HepG2 (cell line): Measurements from ENCODE around the gene DNAJB11. TPM values are rescaled to one million over a fixed set of nuclear protein-coding genes. Genes with fewer than 3 reads are reported as not detected.

ENCODE experiments used
- ETV5 ChIP-seq: IDR thresholded peaks from 2 replicates; pipeline ENCODE4 v1.6.1; 2018; ENCODE audit warnings: missing biosample characterization, missing genetic modification reagents, inconsistent platforms, borderline replicate concordance
- ETV6 ChIP-seq: sonication (generic); formaldehyde crosslinking; conservative IDR thresholded peaks from 2 replicates; pipeline ENCODE4 v1.4.0; 2020; ENCODE audit warnings: missing genetic modification reagents
- FOXJ3 ChIP-seq: sonication (generic); formaldehyde crosslinking; IDR thresholded peaks from 2 replicates; pipeline ENCODE4 v1.4.0; 2020; ENCODE audit warnings: missing genetic modification reagents, mild to moderate bottlenecking, borderline replicate concordance
- HHEX ChIP-seq: IDR thresholded peaks from 2 replicates; pipeline ENCODE4 v1.6.1; 2016; ENCODE audit warnings: control low read depth
- HNF4A ChIP-seq: sonication (generic); formaldehyde crosslinking; IDR thresholded peaks from 2 replicates; pipeline ENCODE4 v1.4.0; 2020; ENCODE audit warnings: missing genetic modification reagents
- KLF12 ChIP-seq: sonication (generic); formaldehyde crosslinking; IDR thresholded peaks from 2 replicates; pipeline ENCODE4 v1.4.0; 2020; ENCODE audit warnings: missing genetic modification reagents, borderline replicate concordance
- NFKB2 ChIP-seq: sonication (generic); formaldehyde crosslinking; IDR thresholded peaks from 2 replicates; pipeline ENCODE4 v1.4.0; 2020; ENCODE audit warnings: missing genetic modification reagents, borderline replicate concordance
- NFYB ChIP-seq: sonication (generic); formaldehyde crosslinking; IDR thresholded peaks from 2 replicates; pipeline ENCODE4 v1.4.0; 2020; ENCODE audit warnings: missing genetic modification reagents
- PAF1 ChIP-seq: IDR thresholded peaks from 2 replicates; pipeline ENCODE4 v1.6.1; 2016; ENCODE audit warnings: missing genetic modification reagents, missing compliant biosample characterization
- RBM39 ChIP-seq: fragments of 200-400 bp; formaldehyde crosslinking; IDR thresholded peaks from one replicate; pipeline ENCODE4 v1.6.1; 2018; ENCODE audit warnings: antibody characterized with exemption, mild to moderate bottlenecking, low read depth, low read length; ENCODE audit not compliant: poor library complexity, severe bottlenecking
- REL ChIP-seq: sonication (generic); formaldehyde crosslinking; conservative IDR thresholded peaks from 2 replicates; pipeline ENCODE4 v1.8.0; 2022; ENCODE audit warnings: mild to moderate bottlenecking, missing genetic modification reagents, moderate library complexity
- TBX2 ChIP-seq: sonication (generic); formaldehyde crosslinking; IDR thresholded peaks from 2 replicates; pipeline ENCODE4 v1.5.0; 2020; ENCODE audit warnings: missing genetic modification reagents, mild to moderate bottlenecking, borderline replicate concordance
- TEAD2 ChIP-seq: sonication (generic); formaldehyde crosslinking; IDR thresholded peaks from 2 replicates; pipeline ENCODE4 v1.9.0; 2021; ENCODE audit warnings: missing genetic modification reagents
- YEATS2 ChIP-seq: sonication (generic); formaldehyde crosslinking; IDR thresholded peaks from 2 replicates; pipeline ENCODE4 v1.4.0; 2020; ENCODE audit warnings: missing genetic modification reagents, borderline replicate concordance
- ZBTB8A ChIP-seq: sonication (generic); formaldehyde crosslinking; IDR thresholded peaks from 2 replicates; pipeline ENCODE4 v1.4.0; 2020; ENCODE audit warnings: mild to moderate bottlenecking, low read depth, missing genetic modification reagents, borderline replicate concordance
- ZNF530 ChIP-seq: sonication (generic); formaldehyde crosslinking; IDR thresholded peaks from 2 replicates; pipeline ENCODE4 v1.5.0; 2020; ENCODE audit warnings: low read depth, mild to moderate bottlenecking, missing genetic modification reagents
- ZNF652 ChIP-seq: IDR thresholded peaks from 2 replicates; pipeline ENCODE4 v1.6.1; 2016; ENCODE audit warnings: low read depth, borderline replicate concordance
- ZNF878 ChIP-seq: sonication (generic); formaldehyde crosslinking; IDR thresholded peaks from 2 replicates; pipeline ENCODE4 v1.8.1; 2023; ENCODE audit warnings: mild to moderate bottlenecking, missing genetic modification reagents, moderate library complexity
- ZSCAN29 ChIP-seq: sonication (generic); formaldehyde crosslinking; conservative IDR thresholded peaks from 2 replicates; pipeline ENCODE4 v1.4.0; 2020; ENCODE audit warnings: mild to moderate bottlenecking, missing genetic modification reagents
- polyA plus RNA-seq, 8 experiments: library from polyadenylated mRNA; depleted of rRNA in 3 of 8; stranded (reverse) in 7 of 8; unstranded in 1 of 8; fragments of >200 nt; fragmentation: Illumina TruSeq in 4 of 8; extraction: Trizol in 4 of 8; gene quantifications; 2 replicates each; pipeline versions ENCODE4 v1.2.1 to v1.2.3, GENCODE V29; 2011 to 2016; ENCODE audit warnings: low read depth in 4 of 8, missing spikeins in 1 of 8, mixed read lengths in 1 of 8; ENCODE audit not compliant: insufficient read depth in 1 of 8
- total RNA-seq, 5 experiments: library from RNA; depleted of rRNA; stranded (reverse); fragments of >200 nt; fragmentation: Illumina TruSeq; extraction: Trizol; gene quantifications; 2 replicates each; pipeline ENCODE4 v1.2.3, GENCODE V29; 2016; ENCODE audit warnings: low read depth in 1 of 5
- TF ChIP-seq, protein P1 (sequence below): sonication (generic); formaldehyde crosslinking; IDR thresholded peaks from 2 replicates; pipeline ENCODE4 v1.4.0; 2020; ENCODE audit warnings: missing genetic modification reagents
- TF ChIP-seq, protein P2 (sequence below): sonication (generic); formaldehyde crosslinking; IDR thresholded peaks from 2 replicates; pipeline ENCODE4 v1.5.1; 2020; ENCODE audit warnings: mild to moderate bottlenecking, moderate library complexity, missing genetic modification reagents
- TF ChIP-seq, protein P3 (sequence below): IDR thresholded peaks from 2 replicates; pipeline ENCODE4 v1.6.1; 2016

Gene DNAJB11
- total and polyA plus RNA-seq, 2 of the 13 experiments (the other 11 are each of a cell fraction or from before 2014, with no cell fraction given) = 41.0 to 132 TPM

DNA sequence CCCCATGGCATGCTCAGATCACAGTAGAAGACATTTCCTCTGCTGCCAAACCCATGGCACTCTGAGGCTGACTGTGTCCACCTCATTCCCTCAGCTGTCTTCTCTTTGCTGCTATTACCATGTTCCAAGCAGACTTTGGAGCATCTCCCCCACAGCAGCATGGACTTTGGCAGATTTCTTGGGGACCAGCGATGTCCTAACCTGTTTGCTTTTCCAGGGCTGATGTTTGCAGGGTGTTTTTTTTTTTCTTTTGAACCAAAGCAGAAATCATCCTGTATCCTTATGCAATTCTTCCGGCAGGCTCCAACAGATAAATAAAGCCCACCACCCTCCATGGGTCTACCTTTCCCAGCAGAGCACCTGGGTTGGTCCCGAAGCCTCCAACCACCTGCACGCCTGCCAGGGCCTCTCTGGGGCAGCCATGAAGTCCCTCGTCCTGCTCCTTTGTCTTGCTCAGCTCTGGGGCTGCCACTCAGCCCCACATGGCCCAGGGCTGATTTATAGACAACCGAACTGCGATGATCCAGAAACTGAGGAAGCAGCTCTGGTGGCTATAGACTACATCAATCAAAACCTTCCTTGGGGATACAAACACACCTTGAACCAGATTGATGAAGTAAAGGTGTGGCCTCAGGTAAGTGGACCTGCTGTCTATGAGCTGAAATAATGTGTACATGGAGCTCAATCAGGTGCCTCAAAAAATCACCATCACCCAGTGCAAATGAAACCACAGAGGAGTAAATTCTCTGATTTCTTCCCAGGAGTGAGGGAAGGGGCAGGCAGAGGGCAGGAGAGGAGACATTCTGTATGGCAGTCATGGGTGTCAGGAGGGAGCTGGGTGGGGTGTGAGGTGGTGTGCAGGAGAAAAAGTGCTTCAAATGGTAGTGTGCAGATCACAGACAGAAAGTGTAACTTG, 42.5 kb downstream of the DNAJB11 start, which contains the start of gene AHSG (continued):
- TF ChIP-seq ZSCAN29 (CRISPR knock-in tag) = no peak; the same call in 1 of the 2 replicates
- TF ChIP-seq ZNF878 (CRISPR knock-in tag) = no peak
- no peak for TF ChIP-seq RBM39
- peak; percentile 18 for TF ChIP-seq ZNF652 (CRISPR knock-in tag)
- 0 out of 2 replicates have a peak, but pooled peaks have one; percentile 52 for TF ChIP-seq ZNF530
- TF ChIP-seq FOXJ3 (CRISPR knock-in tag) = peak; percentile 97; the same call in 1 of the 2 replicates
- 0 out of 2 replicates have a peak, but pooled peaks have one; percentile 21 for TF ChIP-seq ZBTB8A (CRISPR knock-in tag)
- TF ChIP-seq, protein P1, sequence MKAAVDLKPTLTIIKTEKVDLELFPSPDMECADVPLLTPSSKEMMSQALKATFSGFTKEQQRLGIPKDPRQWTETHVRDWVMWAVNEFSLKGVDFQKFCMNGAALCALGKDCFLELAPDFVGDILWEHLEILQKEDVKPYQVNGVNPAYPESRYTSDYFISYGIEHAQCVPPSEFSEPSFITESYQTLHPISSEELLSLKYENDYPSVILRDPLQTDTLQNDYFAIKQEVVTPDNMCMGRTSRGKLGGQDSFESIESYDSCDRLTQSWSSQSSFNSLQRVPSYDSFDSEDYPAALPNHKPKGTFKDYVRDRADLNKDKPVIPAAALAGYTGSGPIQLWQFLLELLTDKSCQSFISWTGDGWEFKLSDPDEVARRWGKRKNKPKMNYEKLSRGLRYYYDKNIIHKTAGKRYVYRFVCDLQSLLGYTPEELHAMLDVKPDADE = peak; percentile 89; the same call in 1 of the 2 replicates
- TF ChIP-seq TEAD2 (CRISPR knock-in tag) = no peak
- no peak for TF ChIP-seq NFYB (CRISPR knock-in tag)
- no peak; the same call in 1 of the 2 replicates for TF ChIP-seq YEATS2 (CRISPR knock-in tag)
- TF ChIP-seq KLF12 = no peak
- peak; percentile 99 for TF ChIP-seq ETV5 (CRISPR knock-in tag)
- TF ChIP-seq HNF4A = peak; percentile 100
- peak; percentile 96 for TF ChIP-seq NFKB2
- TF ChIP-seq TBX2 = peak; percentile 85
- TF ChIP-seq ETV6 (CRISPR knock-in tag) = 0 out of 2 replicates have a peak, but pooled peaks have one; percentile 27
- TF ChIP-seq HHEX (CRISPR knock-in tag) = peak; percentile 60
- TF ChIP-seq PAF1 (CRISPR knock-in tag) = peak; percentile 44; the same call in 1 of the 2 replicates
- TF ChIP-seq, protein P2, sequence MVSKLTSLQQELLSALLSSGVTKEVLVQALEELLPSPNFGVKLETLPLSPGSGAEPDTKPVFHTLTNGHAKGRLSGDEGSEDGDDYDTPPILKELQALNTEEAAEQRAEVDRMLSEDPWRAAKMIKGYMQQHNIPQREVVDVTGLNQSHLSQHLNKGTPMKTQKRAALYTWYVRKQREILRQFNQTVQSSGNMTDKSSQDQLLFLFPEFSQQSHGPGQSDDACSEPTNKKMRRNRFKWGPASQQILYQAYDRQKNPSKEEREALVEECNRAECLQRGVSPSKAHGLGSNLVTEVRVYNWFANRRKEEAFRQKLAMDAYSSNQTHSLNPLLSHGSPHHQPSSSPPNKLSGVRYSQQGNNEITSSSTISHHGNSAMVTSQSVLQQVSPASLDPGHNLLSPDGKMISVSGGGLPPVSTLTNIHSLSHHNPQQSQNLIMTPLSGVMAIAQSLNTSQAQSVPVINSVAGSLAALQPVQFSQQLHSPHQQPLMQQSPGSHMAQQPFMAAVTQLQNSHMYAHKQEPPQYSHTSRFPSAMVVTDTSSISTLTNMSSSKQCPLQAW (CRISPR knock-in tag) = peak; percentile 98
- TF ChIP-seq, protein P3, sequence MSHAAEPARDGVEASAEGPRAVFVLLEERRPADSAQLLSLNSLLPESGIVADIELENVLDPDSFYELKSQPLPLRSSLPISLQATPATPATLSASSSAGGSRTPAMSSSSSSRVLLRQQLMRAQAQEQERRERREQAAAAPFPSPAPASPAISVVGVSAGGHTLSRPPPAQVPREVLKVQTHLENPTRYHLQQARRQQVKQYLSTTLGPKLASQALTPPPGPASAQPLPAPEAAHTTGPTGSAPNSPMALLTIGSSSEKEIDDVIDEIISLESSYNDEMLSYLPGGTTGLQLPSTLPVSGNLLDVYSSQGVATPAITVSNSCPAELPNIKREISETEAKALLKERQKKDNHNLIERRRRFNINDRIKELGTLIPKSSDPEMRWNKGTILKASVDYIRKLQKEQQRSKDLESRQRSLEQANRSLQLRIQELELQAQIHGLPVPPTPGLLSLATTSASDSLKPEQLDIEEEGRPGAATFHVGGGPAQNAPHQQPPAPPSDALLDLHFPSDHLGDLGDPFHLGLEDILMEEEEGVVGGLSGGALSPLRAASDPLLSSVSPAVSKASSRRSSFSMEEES (CRISPR knock-in tag) = peak; percentile 86
- TF ChIP-seq REL (CRISPR knock-in tag) = 0 out of 2 replicates have a peak, but pooled peaks have one; percentile 42
